Lung (tissue), 12 donors: Measurements from ENCODE around the gene ZCRB1. TPM values are rescaled to one million over a fixed set of nuclear protein-coding genes. Genes with fewer than 3 reads are reported as not detected.

ENCODE experiments used
- ATAC-seq: fragments of 200-7000 bp; cut with Tn5 transposase; one replicate; pipeline ENCODE4 v1.9.1; 2020; ENCODE audit warnings: moderate number of reproducible peaks; ENCODE audit not compliant: insufficient read depth, low FRiP score
- DNase-seq, 3 donors: peaks; one replicate each; pipeline ENCODE4 v3.0.0-alpha.2; 2013 to 2017
- H3K27ac ChIP-seq, 2 donors: one replicate each; pipeline ENCODE4 v1.5.1; 2013; ENCODE audit warnings: mild to moderate bottlenecking in 2 of 2, moderate library complexity in 2 of 2, control low read depth in 1 of 2, inconsistent platforms in 1 of 2, low read depth in 1 of 2, low read length in 1 of 2
- H3K27me3 ChIP-seq, 3 donors: one replicate each; pipeline ENCODE4 v1.5.1; 2013; ENCODE audit warnings: low read length in 2 of 3; ENCODE audit not compliant: control insufficient read depth in 3 of 3, insufficient read depth in 3 of 3
- H3K36me3 ChIP-seq, 4 donors: one replicate each; pipeline ENCODE4 v1.5.1; 2013; ENCODE audit warnings: low read length in 4 of 4, mild to moderate bottlenecking in 1 of 4, moderate library complexity in 1 of 4; ENCODE audit not compliant: control insufficient read depth in 4 of 4, insufficient read depth in 4 of 4
- H3K4me1 ChIP-seq, 5 donors: one replicate each; pipeline ENCODE4 v1.5.1; 2013; ENCODE audit warnings: low read length in 5 of 5, mild to moderate bottlenecking in 2 of 5, moderate library complexity in 1 of 5; ENCODE audit not compliant: control insufficient read depth in 5 of 5, insufficient read depth in 5 of 5
- H3K4me3 ChIP-seq: one replicate; pipeline ENCODE4 v1.5.1; 2013; ENCODE audit warnings: mild to moderate bottlenecking, control low read depth, moderate library complexity
- H3K9ac ChIP-seq, 2 donors: one replicate each; pipeline ENCODE4 v1.5.1; 2013; ENCODE audit warnings: low read length in 2 of 2, control low read depth in 1 of 2; ENCODE audit not compliant: insufficient read depth in 1 of 2
- H3K9me3 ChIP-seq, 4 donors: one replicate each; pipeline ENCODE4 v1.5.1; 2013; ENCODE audit warnings: low read length in 3 of 4, mild to moderate bottlenecking in 1 of 4, moderate library complexity in 1 of 4; ENCODE audit not compliant: control insufficient read depth in 4 of 4, insufficient read depth in 3 of 4
- WGBS, 2 donors: extraction: QIAGEN DNeasy Blood & Tissue Kit; methylation state at CpG; one replicate each; pipeline ENCODE4 v1.1.7; 2013; 5-methylcytosine and 5-hydroxymethylcytosine counted together
- polyA plus RNA-seq, 2 donors: library from polyadenylated mRNA; stranded (reverse); fragments of 200-250 nt; gene quantifications; one replicate each; pipeline ENCODE4 v1.2.1, GENCODE V29; 2013
- total RNA-seq, 2 donors: library from RNA; depleted of rRNA in 1 of 2; stranded (reverse); fragments of >200 nt in 1 of 2; gene quantifications; one replicate each; pipeline ENCODE4 v1.2.1, GENCODE V29; 2014 to 2021
- TF ChIP-seq, protein P1 (sequence below): IDR thresholded peaks from 2 replicates; pipeline ENCODE4 v1.5.1; 2012; ENCODE audit warnings: mild to moderate bottlenecking; ENCODE audit errors: control extremely low read depth, extremely low read depth
- donor health status: control.
- donor health status: control.
- donor health status: Bipolar disorder and iron deficiency.
- donor health status: healthy.
- donor health status: DM: yes; HTN: yes; CAD: no.

The ZCRB1 gene
- total and polyA plus RNA-seq, 4 donors, result 16.7 to 40.0 (median 28.6) TPM

GRCh38 chr12:42296503-42297109 lies 29.3 kb downstream of the ZCRB1 start:
- 90 to 98% methylated on average over 5 of the region's 5 CpGs for WGBS, 2 donors
- Histone ChIP-seq H3K9ac (no peak overlapping the region), H3K9me3 (no peaks in the 10 kb centered on the region), H3K4me3 (no peak overlapping the region), H3K27ac (no peak overlapping the region), H3K36me3 (no peaks in the 10 kb centered on the region), H3K4me1 (no peaks in the 10 kb centered on the region), H3K27me3 (no peaks in the 10 kb centered on the region)
- ATAC-seq, result no peak
- no peak for DNase-seq
- TF ChIP-seq, protein P1, sequence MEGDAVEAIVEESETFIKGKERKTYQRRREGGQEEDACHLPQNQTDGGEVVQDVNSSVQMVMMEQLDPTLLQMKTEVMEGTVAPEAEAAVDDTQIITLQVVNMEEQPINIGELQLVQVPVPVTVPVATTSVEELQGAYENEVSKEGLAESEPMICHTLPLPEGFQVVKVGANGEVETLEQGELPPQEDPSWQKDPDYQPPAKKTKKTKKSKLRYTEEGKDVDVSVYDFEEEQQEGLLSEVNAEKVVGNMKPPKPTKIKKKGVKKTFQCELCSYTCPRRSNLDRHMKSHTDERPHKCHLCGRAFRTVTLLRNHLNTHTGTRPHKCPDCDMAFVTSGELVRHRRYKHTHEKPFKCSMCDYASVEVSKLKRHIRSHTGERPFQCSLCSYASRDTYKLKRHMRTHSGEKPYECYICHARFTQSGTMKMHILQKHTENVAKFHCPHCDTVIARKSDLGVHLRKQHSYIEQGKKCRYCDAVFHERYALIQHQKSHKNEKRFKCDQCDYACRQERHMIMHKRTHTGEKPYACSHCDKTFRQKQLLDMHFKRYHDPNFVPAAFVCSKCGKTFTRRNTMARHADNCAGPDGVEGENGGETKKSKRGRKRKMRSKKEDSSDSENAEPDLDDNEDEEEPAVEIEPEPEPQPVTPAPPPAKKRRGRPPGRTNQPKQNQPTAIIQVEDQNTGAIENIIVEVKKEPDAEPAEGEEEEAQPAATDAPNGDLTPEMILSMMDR, result no peak

GRCh38 chr12:42291680-42292079 lies 34.2 kb downstream of the ZCRB1 start:
- Histone ChIP-seq H3K27ac (no peak overlapping the region), H3K9ac (no peak overlapping the region), H3K4me1 (peaks cover 0 to 4% (median 0%) of the 10 kb centered on the region in 5 donors), H3K4me3 (no peak overlapping the region), H3K9me3 (no peaks in the 10 kb centered on the region), H3K27me3 (no peaks in the 10 kb centered on the region), H3K36me3 (no peaks in the 10 kb centered on the region)
- TF ChIP-seq, protein P1, result no peak
- DNase-seq (no peak), ATAC-seq (no peak)
- 91 to 94% methylated on average over 2 of the region's 2 CpGs for WGBS, 2 donors

DNA sequence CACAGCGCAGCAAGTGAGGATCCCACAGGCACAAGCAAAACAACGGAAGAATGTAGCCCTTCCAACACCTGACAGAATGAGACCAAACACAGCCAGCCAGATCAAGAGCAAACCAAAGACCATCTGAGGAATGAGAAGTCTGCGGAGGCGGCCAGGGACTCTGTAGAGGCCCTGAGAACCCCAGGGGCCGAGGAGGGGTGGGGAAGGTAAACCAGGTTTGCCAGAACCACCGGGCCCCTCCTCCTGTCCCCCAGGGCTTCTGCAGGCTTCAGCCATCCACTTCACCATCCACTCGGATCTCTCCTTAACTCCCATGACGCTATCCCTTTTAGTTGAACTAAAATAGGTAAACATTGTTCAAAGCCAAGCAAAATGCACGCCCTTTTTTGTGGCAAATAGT lies 37.4 kb downstream of the ZCRB1 start:
- ATAC-seq, result no peak
- Histone ChIP-seq H3K9me3 (no peaks in the 10 kb centered on the region), H3K4me3 (no peak overlapping the region), H3K27me3 (no peaks in the 10 kb centered on the region), H3K4me1 (peaks cover 0 to 4% (median 0%) of the 10 kb centered on the region in 5 donors), H3K27ac (no peak overlapping the region), H3K36me3 (no peaks in the 10 kb centered on the region), H3K9ac (no peak overlapping the region)
- 72 to 77% methylated on average over 9 of the region's 9 CpGs for WGBS, 2 donors
- peak in 2 of 3 donors; percentile 25 to 46 for DNase-seq
- TF ChIP-seq, protein P1, result no peak

GRCh38 chr12:42286741-42287140 lies 39.2 kb downstream of the ZCRB1 start:
- Histone ChIP-seq H3K27me3 (no peaks in the 10 kb centered on the region), H3K36me3 (no peaks in the 10 kb centered on the region), H3K9me3 (no peaks in the 10 kb centered on the region), H3K4me3 (no peak overlapping the region), H3K9ac (no peak overlapping the region), H3K27ac (no peak overlapping the region), H3K4me1 (peaks cover 0 to 10% (median 0%) of the 10 kb centered on the region in 5 donors)
- ATAC-seq (no peak), DNase-seq (no peak)
- TF ChIP-seq, protein P1, result no peak
- WGBS, 2 donors, result 92 to 96% methylated on average over 26 of the region's 26 CpGs
